ENCODE data around the gene CDK14. TPM values are rescaled to one million over a fixed set of nuclear protein-coding genes. Genes with fewer than 3 reads are reported as not detected.

The CDK14 gene
- total RNA-seq, 4 donors from 2014 or later = 3.3 to 61.6 (median 38.7) TPM

DNA sequence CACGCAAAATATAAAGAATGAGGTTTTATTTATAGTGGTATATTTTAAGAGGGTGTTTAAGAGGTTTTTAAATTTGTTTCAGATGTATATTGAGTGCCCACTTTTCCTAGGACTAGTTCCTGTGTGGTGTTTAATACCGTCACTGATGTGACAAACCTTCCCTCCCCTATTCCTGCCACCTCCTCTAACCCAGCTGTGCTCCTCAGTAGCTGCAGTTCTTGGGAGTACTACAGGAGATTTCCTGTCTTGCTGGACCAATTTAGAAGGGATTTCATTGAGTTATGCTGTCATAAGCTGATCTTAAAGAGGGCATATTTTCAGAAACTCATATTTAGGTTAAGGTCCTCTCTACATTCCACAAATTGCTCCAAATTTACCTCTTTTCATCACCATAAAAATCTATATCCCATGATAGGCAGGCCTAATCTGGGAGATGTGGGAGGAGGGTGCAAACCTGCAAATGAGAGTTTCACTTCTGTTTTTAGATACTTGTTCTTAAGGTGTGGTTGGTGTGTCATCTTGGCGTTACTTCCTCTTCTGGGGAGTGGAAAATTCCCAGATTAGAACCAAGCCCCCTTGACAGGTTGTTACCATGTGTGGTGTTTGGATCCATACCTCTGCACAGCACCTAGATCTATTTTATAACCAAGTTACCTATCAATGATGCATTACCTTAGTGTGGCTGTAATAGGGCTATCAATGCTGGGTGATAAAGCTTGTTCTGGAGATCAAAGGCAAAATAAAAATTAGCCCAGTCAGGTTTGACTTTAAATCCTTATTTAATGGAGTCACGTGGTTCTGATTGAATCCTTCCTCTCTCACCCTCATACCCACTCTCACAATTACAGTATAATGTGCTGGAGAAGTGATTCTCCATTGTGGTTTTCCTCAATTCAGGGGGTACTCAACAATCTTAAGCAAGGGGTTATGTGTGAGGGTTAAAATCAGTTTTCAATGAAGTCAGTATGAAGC lies 141.1 kb downstream of the CDK14 start:
- H3K9me3 ChIP-seq = no peaks in the 10 kb centered on the region

DNA sequence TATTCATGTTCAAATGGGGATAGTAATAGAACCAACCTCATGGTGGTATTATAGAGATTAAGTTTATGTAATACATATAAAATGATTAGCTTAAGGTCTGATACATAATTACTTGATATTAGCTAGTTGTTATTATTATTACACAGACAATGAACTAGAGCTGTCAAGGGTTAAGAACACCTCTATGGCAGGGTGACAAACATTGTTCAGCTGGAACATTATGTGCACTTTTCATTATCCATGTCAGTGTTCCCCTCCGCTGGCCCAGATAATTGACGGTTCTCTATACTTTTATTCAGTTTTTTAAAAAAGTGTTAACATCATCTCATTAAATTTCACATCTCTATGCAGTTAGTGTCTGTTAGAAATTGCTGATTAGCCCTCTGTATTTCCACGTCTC lies 142.1 kb downstream of the CDK14 start:
- no peak overlapping the region for H3K4me3 ChIP-seq
- DNase-seq = no peak
- no peaks in the 10 kb centered on the region for H3K27me3 ChIP-seq
- no peak overlapping the region for H3K27ac ChIP-seq
- no peaks in the 10 kb centered on the region for H3K9me3 ChIP-seq
- no peak for TF ChIP-seq POLR2A (IDR thresholded peaks at IDR 0.05)
- TF ChIP-seq, protein P1, sequence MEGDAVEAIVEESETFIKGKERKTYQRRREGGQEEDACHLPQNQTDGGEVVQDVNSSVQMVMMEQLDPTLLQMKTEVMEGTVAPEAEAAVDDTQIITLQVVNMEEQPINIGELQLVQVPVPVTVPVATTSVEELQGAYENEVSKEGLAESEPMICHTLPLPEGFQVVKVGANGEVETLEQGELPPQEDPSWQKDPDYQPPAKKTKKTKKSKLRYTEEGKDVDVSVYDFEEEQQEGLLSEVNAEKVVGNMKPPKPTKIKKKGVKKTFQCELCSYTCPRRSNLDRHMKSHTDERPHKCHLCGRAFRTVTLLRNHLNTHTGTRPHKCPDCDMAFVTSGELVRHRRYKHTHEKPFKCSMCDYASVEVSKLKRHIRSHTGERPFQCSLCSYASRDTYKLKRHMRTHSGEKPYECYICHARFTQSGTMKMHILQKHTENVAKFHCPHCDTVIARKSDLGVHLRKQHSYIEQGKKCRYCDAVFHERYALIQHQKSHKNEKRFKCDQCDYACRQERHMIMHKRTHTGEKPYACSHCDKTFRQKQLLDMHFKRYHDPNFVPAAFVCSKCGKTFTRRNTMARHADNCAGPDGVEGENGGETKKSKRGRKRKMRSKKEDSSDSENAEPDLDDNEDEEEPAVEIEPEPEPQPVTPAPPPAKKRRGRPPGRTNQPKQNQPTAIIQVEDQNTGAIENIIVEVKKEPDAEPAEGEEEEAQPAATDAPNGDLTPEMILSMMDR (IDR thresholded peaks at IDR 0.05) = no peak
- intact Hi-C loops (cut with DNase I; ENCODE audit: low total_unique reads) = no loop called here
- no peaks in the 10 kb centered on the region for H3K4me1 ChIP-seq
- no peaks in the 10 kb centered on the region for H3K36me3 ChIP-seq

More for the DNA sequence above, 141.1 kb downstream of the CDK14 start:
- no peak overlapping the region for H3K27ac ChIP-seq
- TF ChIP-seq, protein P1 (IDR thresholded peaks at IDR 0.05) = no peak
- no peak for TF ChIP-seq POLR2A (IDR thresholded peaks at IDR 0.05)
- no peaks in the 10 kb centered on the region for H3K27me3 ChIP-seq
- intact Hi-C loops (cut with DNase I; ENCODE audit: low total_unique reads) = no loop called here
- no peak overlapping the region for H3K4me3 ChIP-seq
- no peaks in the 10 kb centered on the region for H3K4me1 ChIP-seq
- H3K36me3 ChIP-seq = no peaks in the 10 kb centered on the region
- DNase-seq = no peak

DNA sequence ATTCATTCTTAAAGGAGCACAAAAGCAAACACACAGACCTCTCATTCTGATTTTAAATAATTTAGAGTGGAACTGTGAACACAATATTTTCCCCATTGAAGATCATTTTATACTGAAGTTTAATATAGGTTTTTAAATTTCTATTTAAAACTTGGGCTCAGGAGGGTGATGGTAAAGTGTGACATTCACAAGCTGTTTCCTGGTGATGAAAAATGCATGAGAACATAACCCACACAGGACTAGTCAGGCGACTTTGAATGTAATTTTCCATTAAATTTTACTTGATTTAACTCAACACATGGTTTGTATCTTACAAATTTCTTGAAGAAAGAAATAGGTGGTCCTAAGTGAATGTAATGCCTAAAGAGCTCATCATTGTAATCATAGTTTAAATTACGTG lies 143.6 kb downstream of the CDK14 start:
- TF ChIP-seq, protein P1 (IDR thresholded peaks at IDR 0.05) = no peak
- no peak for TF ChIP-seq POLR2A (IDR thresholded peaks at IDR 0.05)
- Histone ChIP-seq H3K9me3 (no peaks in the 10 kb centered on the region), H3K4me3 (no peak overlapping the region), H3K27ac (no peak overlapping the region), H3K27me3 (no peaks in the 10 kb centered on the region), H3K36me3 (no peaks in the 10 kb centered on the region), H3K4me1 (no peaks in the 10 kb centered on the region)
- intact Hi-C loops (cut with DNase I; ENCODE audit: low total_unique reads) = no loop called here
- DNase-seq = no peak

DNA sequence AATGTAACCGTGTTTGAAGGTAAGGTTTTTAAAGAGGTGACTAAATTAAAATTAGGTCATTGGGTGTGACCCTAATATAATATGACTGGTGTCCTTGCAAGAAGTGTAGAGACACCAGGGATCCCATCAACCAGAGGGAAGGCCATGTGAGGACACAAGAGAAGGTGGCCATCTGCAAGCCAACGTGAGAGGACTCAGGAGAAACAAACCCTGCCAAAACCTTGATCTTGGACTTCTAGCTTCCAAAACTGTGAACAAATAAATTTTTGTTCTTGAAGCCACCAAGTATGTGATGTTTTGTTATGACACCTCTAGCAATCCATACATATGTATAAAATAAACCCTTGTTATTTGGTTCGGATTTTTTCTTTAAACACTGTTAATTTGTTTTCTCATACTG lies 144.3 kb downstream of the CDK14 start:
- H3K27ac ChIP-seq = no peak overlapping the region
- H3K4me1 ChIP-seq = no peaks in the 10 kb centered on the region
- intact Hi-C loops (cut with DNase I; ENCODE audit: low total_unique reads) = no loop called here
- no peak for DNase-seq
- H3K27me3 ChIP-seq = no peaks in the 10 kb centered on the region
- TF ChIP-seq POLR2A (IDR thresholded peaks at IDR 0.05) = no peak
- TF ChIP-seq, protein P1 (IDR thresholded peaks at IDR 0.05) = no peak
- H3K4me3 ChIP-seq = no peak overlapping the region
- no peaks in the 10 kb centered on the region for H3K9me3 ChIP-seq
- no peaks in the 10 kb centered on the region for H3K36me3 ChIP-seq

DNA sequence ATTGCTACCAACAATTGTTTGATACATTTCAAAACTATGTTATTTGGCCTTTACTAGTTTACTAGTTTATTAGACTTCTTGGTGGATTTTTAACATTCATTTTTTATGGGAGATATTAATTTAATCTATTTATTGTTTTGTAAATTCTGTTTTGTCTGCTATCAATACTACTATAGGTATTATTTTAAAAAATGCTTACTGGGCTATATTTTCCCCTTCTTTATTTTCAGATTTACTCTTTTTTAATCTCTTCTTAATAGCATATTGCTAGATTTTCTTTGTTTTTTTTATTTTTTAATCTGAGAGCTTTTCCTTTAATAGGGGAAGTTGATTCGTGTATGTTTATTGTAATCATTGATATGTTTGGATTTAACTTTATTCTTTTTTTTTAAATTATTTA lies 147.5 kb downstream of the CDK14 start:
- intact Hi-C loops (cut with DNase I; ENCODE audit: low total_unique reads) = no loop called here
- Histone ChIP-seq H3K27me3 (no peaks in the 10 kb centered on the region), H3K9me3 (no peaks in the 10 kb centered on the region)

More for the DNA sequence above, 147.5 kb downstream of the CDK14 start:
- Histone ChIP-seq H3K36me3 (no peaks in the 10 kb centered on the region), H3K4me3 (no peak overlapping the region), H3K4me1 (no peaks in the 10 kb centered on the region), H3K27ac (no peak overlapping the region)
- DNase-seq = no peak
- TF ChIP-seq POLR2A (IDR thresholded peaks at IDR 0.05) = no peak
- TF ChIP-seq, protein P1 (IDR thresholded peaks at IDR 0.05) = no peak
